ENCODE results near the gene KCNIP2. TPM values are rescaled to one million over a fixed set of nuclear protein-coding genes. Genes with fewer than 3 reads are reported as not detected.

KCNIP2 gene
- total RNA-seq (2022; extraction: Qiagen RNA extraction; ENCODE audit: low read depth), result 0.43 to 1.3 TPM (median 0.76 TPM) in 5 replicates

GRCh38 chr10:101843032-101844021 is at the start of gene KCNIP2:
Gene KCNIP2, minus strand, starts transcription at chr10:101843800. Its CDS starts 232 bp downstream, at chr10:101843568.

GRCh38 chr10:101818119-101818871 is 25.3 kb downstream of the KCNIP2 start, which contains the start of gene OGA:
Gene OGA, minus strand, starts transcription at chr10:101818444. Its CDS starts 422 bp downstream, at chr10:101818022.

GRCh38 chr10:101782811-101783735 is 60.5 kb downstream of the KCNIP2 start, which contains the start of gene NPM3:
Gene NPM3, minus strand, starts transcription at chr10:101783446. Its CDS starts 56 bp downstream, at chr10:101783390.

Other genes starting within 250 kb of the KCNIP2 start
- gene FBXW4, start 148.6 kb downstream of the KCNIP2 start, total RNA-seq (2022; extraction: Qiagen RNA extraction; ENCODE audit: low read depth), result 18.0 to 23.6 TPM (median 21.2 TPM) in 5 replicates
- 0.09 to 0.27 TPM in 2 of 5 replicates, not detected in the others for gene FGF8, start 67.7 kb downstream of the KCNIP2 start, total RNA-seq (2022; extraction: Qiagen RNA extraction; ENCODE audit: low read depth)
- 99.8 to 127 TPM (median 116 TPM) in 5 replicates for gene NPM3, start 60.4 kb downstream of the KCNIP2 start, total RNA-seq (2022; extraction: Qiagen RNA extraction; ENCODE audit: low read depth)
- gene OGA, start 25.4 kb downstream of the KCNIP2 start, total RNA-seq (2022; extraction: Qiagen RNA extraction; ENCODE audit: low read depth), result 59.3 to 95.2 TPM (median 67.7 TPM) in 5 replicates
- gene ARMH3, start 212.4 kb upstream of the KCNIP2 start, total RNA-seq (2022; extraction: Qiagen RNA extraction; ENCODE audit: low read depth), result 11.4 to 12.6 TPM (median 12.1 TPM) in 5 replicates
- 23.6 to 38.2 TPM (median 33.1 TPM) in 5 replicates for gene HPS6, start 221.5 kb upstream of the KCNIP2 start, total RNA-seq (2022; extraction: Qiagen RNA extraction; ENCODE audit: low read depth)